Endothelial cell of umbilical vein (primary cell): ENCODE results near the gene EHD1. TPM values are rescaled to one million over a fixed set of nuclear protein-coding genes. Genes with fewer than 3 reads are reported as not detected.

Experiments used
- BruUV-seq: library from RNA; stranded (reverse); fragments of 400-500 nt; replicated peaks from 2 replicates; lab custom pipeline; 2021; lab: Mats Ljungman, UMichigan
- CTCF ChIA-PET: fragments of 300-600, 350-600 bp; sonication (Branson Sonifier 250); formaldehyde crosslinking; loops from one replicate; lab custom pipeline; 2021; ENCODE audit warnings: antibody characterized with exemption, inconsistent platforms; lab: Charles Lee
- POLR2A ChIA-PET: fragments of 300-600, 350-600 bp; sonication (Branson Sonifier 250); formaldehyde crosslinking; loops from one replicate; lab custom pipeline; 2021; ENCODE audit warnings: antibody characterized with exemption, inconsistent platforms; lab: Charles Lee
- DNase-seq: peaks from one replicate; pipeline ENCODE4 v3.0.0-alpha.2; 2011; ENCODE audit warnings: low read depth, low spot score
- FAIRE-seq: peaks from 2 replicates; lab custom pipeline; 2011; peaks lifted over from hg19 to GRCh38; lab: Jason Lieb, UNC
- H2AFZ ChIP-seq: 2 replicates; pipeline ENCODE4 v1.6.0; 2012; ENCODE audit warnings: low read depth, low read length, control low read depth, inconsistent platforms
- H3K27ac ChIP-seq: 2 replicates; pipeline ENCODE4 v1.5.1; 2011; ENCODE audit warnings: low read depth, mild to moderate bottlenecking, control low read depth, low read length, moderate library complexity; ENCODE audit not compliant: insufficient read depth
- H3K27me3 ChIP-seq, 2 experiments: 2 replicates each; pipeline versions ENCODE4 v1.6.0 to v1.6.1; 2011; ENCODE audit warnings: low read length in 2 of 2, mixed read lengths in 1 of 2; ENCODE audit not compliant: control insufficient read depth in 2 of 2, insufficient read depth in 2 of 2
- H3K36me3 ChIP-seq, 2 experiments: 2 replicates in 1 of 2; 3 replicates in 1 of 2; pipeline ENCODE4 v1.5.1; 2011; ENCODE audit warnings: low read length in 2 of 2, mild to moderate bottlenecking in 1 of 2, moderate library complexity in 1 of 2; ENCODE audit not compliant: control insufficient read depth in 2 of 2, insufficient read depth in 2 of 2; ENCODE audit errors: extremely low read depth in 1 of 2
- H3K4me1 ChIP-seq: 3 replicates; pipeline ENCODE4 v1.5.1; 2011; ENCODE audit warnings: mild to moderate bottlenecking, low read length; ENCODE audit not compliant: control insufficient read depth, insufficient read depth; ENCODE audit errors: extremely low read depth
- H3K4me2 ChIP-seq: 2 replicates; pipeline ENCODE4 v1.6.1; 2011; ENCODE audit warnings: low read length, control low read depth, mixed read lengths; ENCODE audit not compliant: insufficient read depth
- H3K4me3 ChIP-seq, 3 experiments: fragments of 200-600 bp in 1 of 3; sonication (generic), shearing (Covaris generic) in 1 of 3; replicated peaks in 1 of 3; 2 replicates each; pipeline ENCODE4 v1.5.1; 2011 to 2016; ENCODE audit warnings: control low read depth in 3 of 3, low read length in 3 of 3, mild to moderate bottlenecking in 2 of 3, inconsistent platforms in 1 of 3, low read depth in 1 of 3, moderate library complexity in 1 of 3; ENCODE audit not compliant: insufficient read depth in 1 of 3
- H3K79me2 ChIP-seq: 2 replicates; pipeline ENCODE4 v1.6.0; 2012; ENCODE audit warnings: low read length, inconsistent platforms; ENCODE audit not compliant: control insufficient read depth, insufficient read depth
- H3K9ac ChIP-seq: replicated peaks from 2 replicates; pipeline ENCODE3; 2011; ENCODE audit warnings: low read length, control low read depth; ENCODE audit not compliant: insufficient read depth; ENCODE audit errors: extremely low read depth
- H3K9me1 ChIP-seq: replicated peaks from 3 replicates; pipeline ENCODE4 v1.6.0; 2011; ENCODE audit warnings: mild to moderate bottlenecking, low read length; ENCODE audit not compliant: control insufficient read depth, insufficient read depth; ENCODE audit errors: extremely low read depth
- H3K9me3 ChIP-seq: replicated peaks from 2 replicates; pipeline ENCODE4 v1.5.1; 2012; ENCODE audit warnings: low read length, inconsistent platforms; ENCODE audit not compliant: control insufficient read depth, insufficient read depth
- H4K20me1 ChIP-seq: replicated peaks from 2 replicates; pipeline ENCODE3; 2011; ENCODE audit warnings: mild to moderate bottlenecking, low read length; ENCODE audit not compliant: control insufficient read depth, insufficient read depth; ENCODE audit errors: extremely low read depth
- EZH2 ChIP-seq: IDR thresholded peaks from 2 replicates; pipeline ENCODE4 v1.6.1; 2012; ENCODE audit warnings: borderline replicate concordance, low read depth, mild to moderate bottlenecking, moderate library complexity, low read length, inconsistent platforms; ENCODE audit not compliant: severe bottlenecking
- FOS ChIP-seq: IDR thresholded peaks from 2 replicates; pipeline ENCODE4 v1.6.1; 2011; ENCODE audit warnings: mild to moderate bottlenecking, low read length, moderate library complexity, borderline replicate concordance; ENCODE audit not compliant: insufficient read depth
- GATA2 ChIP-seq: IDR thresholded peaks from 2 replicates; pipeline ENCODE4 v1.7.0; 2011; ENCODE audit warnings: low read depth, mild to moderate bottlenecking, moderate library complexity, mixed read lengths, low read length; ENCODE audit not compliant: insufficient read length, insufficient read depth
- JUN ChIP-seq: IDR thresholded peaks from 2 replicates; pipeline ENCODE4 v1.6.1; 2011; ENCODE audit warnings: borderline replicate concordance, low read depth; ENCODE audit not compliant: insufficient read length, insufficient read depth
- MYC ChIP-seq: IDR thresholded peaks from one replicate; pipeline ENCODE4 v1.6.1; 2011; ENCODE audit warnings: mild to moderate bottlenecking, low read depth, low read length
- POLR2A ChIP-seq: IDR thresholded peaks from 2 replicates; pipeline ENCODE4 v1.6.1; 2012; ENCODE audit warnings: low read depth, mild to moderate bottlenecking, control low read depth, low read length
- POLR2AphosphoS5 ChIP-seq: IDR thresholded peaks from 2 replicates; pipeline ENCODE4 v1.6.1; 2012; ENCODE audit warnings: low read depth, mild to moderate bottlenecking, control low read depth, low read length, moderate library complexity; ENCODE audit not compliant: insufficient read depth
- dilution Hi-C: fragments of 300-500 bp; cut with MboI; formaldehyde crosslinking; loops from one replicate; pipeline ENCODE4 v1.15.0; 2019; ENCODE audit warnings: low sequenced_read_pairs; ENCODE audit not compliant: extremely low pct_ligation_motif_present
- intact Hi-C: fragments of 100-400 bp; cut with micrococcal nuclease; formaldehyde crosslinking; loops from one replicate; pipeline ENCODE4 v1.10.0; 2022
- polyA plus RNA-seq, 4 experiments: library from polyadenylated mRNA; depleted of rRNA in 3 of 4; stranded (reverse) in 3 of 4; unstranded in 1 of 4; fragments of >200 nt; gene quantifications; 2 replicates each; pipeline versions ENCODE4 v1.2.1 to v1.2.3, GENCODE V29; 2011 to 2012; ENCODE audit warnings: missing spikeins in 1 of 4
- total RNA-seq: library from RNA; stranded (reverse); gene quantifications from 2 replicates; pipeline ENCODE4 v1.2.3, GENCODE V29; 2021
- TF ChIP-seq, protein P1 (sequence below): IDR thresholded peaks from 2 replicates; pipeline ENCODE4 v1.6.1; 2011; ENCODE audit not compliant: insufficient read depth, insufficient read length

Gene EHD1
- total and polyA plus RNA-seq, 2 donors (not counting 3 experiments of a cell fraction or from before 2014, with no cell fraction given), result 109 to 136 TPM

DNA sequence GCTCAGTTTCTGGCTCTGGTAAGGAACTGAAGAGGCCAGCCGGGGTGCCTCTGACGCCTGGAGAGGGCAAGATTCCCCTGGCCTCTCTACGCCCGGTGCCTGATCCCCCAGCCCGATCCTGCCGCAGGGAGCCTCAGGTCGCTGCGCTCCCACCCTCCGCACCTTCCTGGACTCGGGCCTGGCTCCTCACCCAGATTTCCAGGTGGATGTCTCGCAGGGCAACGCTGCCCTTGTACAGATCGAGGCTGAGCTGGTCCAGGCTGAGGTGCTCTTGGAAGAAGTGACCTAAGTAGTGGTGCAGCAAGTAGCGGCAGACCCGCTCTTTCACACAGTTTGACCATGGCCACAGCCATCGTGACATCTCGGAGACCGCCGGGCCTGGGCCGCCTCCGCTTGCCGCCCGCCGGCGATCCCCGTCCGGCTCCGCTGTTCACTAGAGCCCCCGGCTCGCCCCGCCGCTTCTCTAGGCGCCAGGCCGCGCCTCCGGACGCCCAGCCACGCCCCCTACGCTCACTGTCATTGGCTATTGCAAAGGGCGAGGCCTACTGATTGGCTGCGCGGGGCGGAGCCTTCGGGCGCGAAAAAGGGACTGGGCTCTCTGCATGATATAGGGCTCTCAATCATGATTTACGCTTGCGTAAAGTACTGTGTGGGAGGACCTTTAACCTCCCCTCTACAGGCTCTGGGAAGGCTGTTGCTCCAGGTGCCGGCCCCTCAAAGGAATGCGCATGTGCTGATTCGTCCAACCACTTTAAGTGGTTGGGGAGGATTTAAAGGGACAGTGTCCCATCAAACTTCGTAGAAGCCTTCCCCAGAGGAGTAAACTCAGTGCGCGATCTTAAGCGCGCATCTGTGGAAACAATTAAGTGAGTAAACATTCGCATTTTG lies 38.6 kb upstream of the EHD1 start, which contains the start of gene ATG2A:
Gene ATG2A, minus strand, starts transcription at position 435 of the 888 bp plus-strand sequence. Its CDS starts 74 bp downstream, at position 361.
- DNase-seq, result peak; percentile 100
- H3K4me2 ChIP-seq, result peak within 1 kb of the TSS; percentile 95
- BruUV-seq, result TSS peak; percentile 43
- FAIRE-seq, result peak; percentile 98
- ChIA-PET CTCF (interaction anchor here (0.6 to 5.6 kb wide), 7 partner anchors 28 to 109 kb away, joined by 3 to 34 read pairs (median 4); partner anchors contain the start of genes ARL2 and BATF2), POLR2A (no interaction called here)
- peak within 1 kb of the TSS; percentile 80 for H3K9ac ChIP-seq
- peak; percentile 86 for TF ChIP-seq POLR2AphosphoS5
- TF ChIP-seq, protein P1, sequence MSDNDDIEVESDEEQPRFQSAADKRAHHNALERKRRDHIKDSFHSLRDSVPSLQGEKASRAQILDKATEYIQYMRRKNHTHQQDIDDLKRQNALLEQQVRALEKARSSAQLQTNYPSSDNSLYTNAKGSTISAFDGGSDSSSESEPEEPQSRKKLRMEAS, result peak; percentile 20
- TF ChIP-seq EZH2, result no peak
- no peak for TF ChIP-seq MYC
- TF ChIP-seq POLR2A, result peak; percentile 79
- TF ChIP-seq FOS, result no peak
- no peak for TF ChIP-seq JUN
- no peak for TF ChIP-seq GATA2
- H3K9me3 ChIP-seq, result no peaks in the 10 kb centered on the region
- intact Hi-C loops, result loop anchor here (1.0 to 5.0 kb wide), 7 partner anchors 39 to 195 kb away; partner anchors contain the start of genes ARL2, BATF2, EHD1 and MAJIN
- H3K79me2 ChIP-seq, result peaks cover 7% of the 10 kb centered on the region
- dilution Hi-C loops, result no loop called here
- H2AFZ ChIP-seq, result peak within 1 kb of the TSS; percentile 85
- no peaks in the 10 kb centered on the region for H4K20me1 ChIP-seq
- peak within 1 kb of the TSS; percentile 49 for H3K27ac ChIP-seq
- peak within 1 kb of the TSS; percentile 10 to 86 (median 72) for H3K4me3 ChIP-seq
- H3K9me1 ChIP-seq, result no peaks in the 10 kb centered on the region
- no peaks in the 10 kb centered on the region for H3K27me3 ChIP-seq
- H3K36me3 ChIP-seq, result peaks cover 0 to 17% of the 10 kb centered on the region in 2 experiments
- peaks cover 11% of the 10 kb centered on the region for H3K4me1 ChIP-seq
